GM18858 (cell line): ENCODE results near the gene PDE4B.
"Not testable (repeated sequence)": the region's sequence is repeated elsewhere in the genome, so short reads cannot be mapped to it uniquely, and the experiment has no call there.

Experiments used
- ATAC-seq: cut with Tn5 transposase; IDR thresholded peaks from one replicate; pipeline ENCODE4 v1.9.1; 2021; ENCODE audit not compliant: unreplicated experiment

PDE4B gene

DNA sequence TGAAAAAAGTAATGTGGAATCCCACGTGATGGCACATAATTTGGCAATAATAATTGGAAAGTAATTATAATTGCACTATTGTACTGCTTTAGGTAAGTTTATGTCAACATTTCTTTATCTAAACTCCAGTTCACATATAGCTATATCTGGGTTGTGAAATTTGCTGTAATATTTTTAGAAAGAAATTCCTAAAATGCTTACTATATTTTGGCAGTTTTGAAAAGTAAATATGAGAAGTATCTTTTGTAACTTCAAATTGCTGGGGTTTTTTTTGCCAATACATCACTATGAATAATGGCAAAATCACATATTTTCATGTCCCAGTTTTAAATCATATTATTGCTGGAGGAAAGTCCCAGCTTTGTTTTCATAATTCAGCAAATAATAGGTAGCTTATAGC lies 197.5 kb downstream of the PDE4B start:
- no peak for ATAC-seq

DNA sequence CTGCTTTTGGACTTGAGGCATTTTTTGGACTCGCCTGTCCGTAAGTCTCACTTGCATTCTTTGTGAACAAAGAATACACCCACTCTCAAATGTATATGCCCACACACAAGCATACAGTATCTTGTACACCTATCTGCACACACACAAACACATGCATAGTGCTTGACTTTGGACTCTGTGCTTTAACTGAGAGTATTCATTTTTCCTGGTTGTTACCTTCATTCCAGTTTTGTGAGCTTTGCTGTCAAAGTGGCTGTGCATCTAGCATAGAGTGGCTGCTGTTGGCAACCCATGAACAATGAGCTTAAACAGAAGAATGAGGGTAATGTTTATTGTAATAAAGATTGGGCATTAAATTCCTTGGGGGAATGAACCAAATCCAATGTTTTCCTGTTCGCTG lies 199.0 kb downstream of the PDE4B start:
- ATAC-seq: no peak

DNA sequence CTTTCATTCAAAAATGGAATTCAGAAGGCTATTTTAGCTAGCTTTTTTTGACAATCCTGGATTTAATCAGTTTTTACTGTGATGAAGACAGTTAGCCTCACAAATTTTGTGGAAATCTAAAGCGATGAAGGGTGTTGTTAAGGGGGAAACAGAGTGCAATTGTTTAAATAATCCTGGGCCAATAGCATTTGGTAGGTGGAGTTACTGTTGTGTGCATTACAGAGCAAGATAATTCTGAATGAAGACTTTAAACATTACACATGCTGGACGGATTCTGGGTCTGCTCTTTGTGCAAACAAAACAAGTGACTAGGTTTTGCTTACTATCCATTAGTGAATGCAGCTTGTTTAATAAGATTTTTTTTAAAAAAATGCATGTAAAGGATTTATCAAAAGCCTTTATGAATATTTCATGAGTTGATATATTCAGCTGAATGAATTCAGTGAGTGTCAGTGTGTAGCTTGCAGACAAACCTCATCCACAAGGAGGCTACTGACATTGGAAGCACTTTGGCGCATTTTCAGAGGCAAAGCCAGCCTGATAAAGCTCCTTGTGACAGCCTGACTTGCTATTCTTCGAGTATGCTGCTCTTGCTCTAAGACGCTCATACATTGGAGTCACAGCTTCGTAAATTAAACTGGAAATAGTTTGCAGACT lies 199.6 kb downstream of the PDE4B start:
- ATAC-seq: no peak

DNA sequence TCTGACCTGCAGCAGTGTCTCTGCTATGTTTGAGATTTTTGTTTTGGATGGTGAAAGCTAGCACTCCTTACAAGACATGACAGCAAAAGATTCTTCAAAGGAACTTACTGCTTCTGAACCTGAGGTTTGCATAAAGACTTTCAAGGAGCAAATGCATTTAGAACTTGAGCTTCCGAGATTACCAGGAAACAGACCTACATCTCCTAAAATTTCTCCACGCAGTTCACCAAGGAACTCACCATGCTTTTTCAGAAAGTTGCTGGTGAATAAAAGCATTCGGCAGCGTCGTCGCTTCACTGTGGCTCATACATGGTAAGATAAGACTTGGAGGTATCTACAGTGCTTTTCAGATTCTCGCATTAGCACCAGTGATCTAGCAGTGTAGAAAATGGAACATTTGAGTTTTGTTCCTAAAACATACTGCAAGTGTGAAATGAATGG lies 200.2 kb downstream of the PDE4B start:
- ATAC-seq: no peak

DNA sequence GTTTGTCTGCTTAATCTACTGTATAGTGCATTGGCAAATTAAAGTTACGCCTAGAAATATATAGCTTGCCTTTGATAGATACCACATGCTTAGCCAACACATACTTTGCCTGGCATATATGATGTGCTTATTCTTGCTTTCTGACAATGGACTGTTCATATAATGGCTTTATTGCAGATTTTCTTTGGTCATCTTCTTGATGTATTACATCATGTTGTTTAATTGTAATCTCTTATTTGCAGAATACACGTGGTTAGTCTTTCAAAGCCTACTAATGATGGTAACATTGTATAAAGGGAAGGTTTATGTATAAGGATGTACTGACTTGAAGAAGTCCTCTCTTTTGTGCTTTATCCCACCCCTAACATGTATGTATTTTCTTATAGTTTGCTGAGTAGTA lies 201.5 kb downstream of the PDE4B start:
- no peak for ATAC-seq

DNA sequence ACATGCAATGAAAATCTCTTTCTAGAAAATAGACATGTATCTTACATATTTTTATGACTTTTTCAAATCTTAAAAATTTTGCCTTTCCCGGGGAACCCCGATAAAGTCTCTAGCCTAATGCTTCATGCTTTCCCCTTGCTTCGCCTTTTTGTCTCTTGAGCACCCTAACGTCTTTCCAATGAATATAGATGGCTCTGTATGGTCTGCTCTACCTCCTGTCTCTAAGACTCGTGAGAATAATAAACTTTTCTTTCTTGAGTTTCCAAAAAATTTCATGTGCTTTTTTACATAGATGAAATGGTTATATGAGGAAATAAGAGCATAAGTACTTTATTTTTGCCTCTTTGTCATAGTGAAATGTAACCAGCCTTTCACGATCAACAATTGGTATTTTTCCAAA lies 202.6 kb downstream of the PDE4B start:
- no peak for ATAC-seq

DNA sequence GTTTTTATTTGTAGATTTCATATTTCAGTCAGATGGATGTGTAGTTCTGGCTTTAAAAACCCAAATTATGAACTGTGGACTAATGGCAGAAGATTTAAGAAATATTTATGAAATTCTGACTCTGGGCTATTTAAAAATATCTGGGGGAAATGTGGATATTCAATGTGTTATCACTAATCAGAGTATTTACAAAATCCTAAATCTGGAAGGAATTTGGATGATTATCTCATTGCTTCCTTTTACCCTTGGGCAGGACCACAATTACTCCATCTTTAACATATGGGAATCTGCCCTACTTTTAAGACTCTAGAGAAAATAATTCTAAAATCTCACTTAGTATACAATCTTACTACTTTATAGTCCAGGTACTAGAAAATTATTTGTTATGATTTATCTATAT lies 203.2 kb downstream of the PDE4B start:
- no peak for ATAC-seq

DNA sequence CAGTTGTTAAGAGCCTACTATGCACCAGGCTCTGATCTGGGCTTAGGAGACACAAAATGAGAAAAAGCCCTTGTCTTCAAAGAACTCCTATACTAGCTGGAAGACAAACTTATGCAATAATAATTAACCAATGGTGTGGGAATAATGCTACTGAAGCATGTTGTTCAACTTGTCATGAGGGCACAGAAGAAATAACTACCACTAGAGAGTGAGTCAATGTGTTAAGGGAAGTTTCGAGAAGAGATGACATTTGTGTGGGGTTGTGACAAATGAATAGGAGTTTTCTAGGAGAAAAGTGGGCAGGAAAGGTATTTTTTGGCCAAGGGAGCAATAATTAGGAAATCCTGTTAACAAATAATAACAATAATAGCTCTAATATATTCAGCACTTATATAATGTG lies 205.0 kb downstream of the PDE4B start:
- no peak for ATAC-seq

DNA sequence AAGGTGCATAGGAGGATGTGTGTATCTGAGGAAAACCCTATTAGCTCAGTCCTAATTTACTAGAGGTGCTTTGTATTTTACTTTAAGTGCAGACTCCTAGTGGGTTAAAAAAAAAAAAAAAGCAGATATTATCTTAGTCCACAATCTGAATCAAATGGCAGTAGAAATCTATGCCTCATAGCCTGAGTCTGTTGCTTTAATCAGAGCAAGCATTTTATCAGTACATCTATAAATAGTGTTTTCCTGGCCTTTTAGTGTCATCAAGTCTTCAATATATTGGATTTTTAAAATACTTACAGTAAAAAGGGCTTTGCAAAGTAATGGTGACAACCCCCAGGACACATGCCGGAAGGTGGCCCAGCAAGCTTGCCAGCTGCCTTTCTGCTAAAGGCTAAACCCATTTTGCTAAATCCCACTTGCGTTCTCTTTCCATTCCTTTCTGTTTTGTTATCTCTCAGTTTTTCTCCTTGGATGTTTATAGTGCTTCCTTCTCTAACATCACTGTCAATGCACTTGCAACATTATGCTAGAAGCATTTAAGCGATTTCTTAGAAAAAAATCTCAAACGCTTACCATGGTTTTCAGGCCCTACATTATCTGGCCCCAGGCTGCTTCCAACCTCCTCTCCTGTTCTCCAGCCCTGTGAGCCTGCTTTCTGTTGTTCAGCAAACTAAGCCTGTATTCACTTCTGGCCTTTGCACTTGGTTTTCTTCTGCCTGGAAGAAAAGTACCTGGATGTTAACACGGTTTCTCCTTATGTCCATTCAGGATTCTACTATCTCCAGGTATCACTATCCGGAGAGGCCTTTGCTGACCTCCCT lies 206.3 kb downstream of the PDE4B start:
- ATAC-seq: no peak

DNA sequence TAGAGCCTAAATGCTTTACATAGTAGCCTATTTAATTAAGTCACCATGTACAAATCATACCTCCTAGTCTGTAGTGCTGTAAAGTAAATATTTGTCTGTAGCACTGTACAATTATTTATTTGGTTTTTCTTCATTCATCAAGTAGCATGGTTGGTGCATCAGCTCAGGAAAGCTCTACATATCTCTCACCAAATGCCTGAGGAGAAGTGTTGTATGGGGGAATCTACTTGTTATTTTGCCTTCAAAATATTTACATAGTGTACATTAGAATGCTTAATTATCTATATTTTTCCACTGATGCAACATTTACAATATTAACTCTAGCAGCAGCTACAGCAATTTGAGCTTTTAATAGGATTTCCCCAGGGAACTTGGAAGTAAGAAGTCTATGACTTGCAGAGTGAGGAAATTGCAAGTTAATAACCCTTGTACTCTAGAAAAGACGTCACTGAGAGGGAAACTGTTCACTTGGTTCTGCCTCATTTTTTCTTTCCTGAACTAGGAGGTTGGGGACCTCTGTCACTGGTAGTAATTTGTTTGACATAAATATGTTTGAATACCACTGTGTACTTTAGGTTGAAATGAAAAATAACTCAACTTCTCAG lies 207.4 kb downstream of the PDE4B start:
- no peak for ATAC-seq

DNA sequence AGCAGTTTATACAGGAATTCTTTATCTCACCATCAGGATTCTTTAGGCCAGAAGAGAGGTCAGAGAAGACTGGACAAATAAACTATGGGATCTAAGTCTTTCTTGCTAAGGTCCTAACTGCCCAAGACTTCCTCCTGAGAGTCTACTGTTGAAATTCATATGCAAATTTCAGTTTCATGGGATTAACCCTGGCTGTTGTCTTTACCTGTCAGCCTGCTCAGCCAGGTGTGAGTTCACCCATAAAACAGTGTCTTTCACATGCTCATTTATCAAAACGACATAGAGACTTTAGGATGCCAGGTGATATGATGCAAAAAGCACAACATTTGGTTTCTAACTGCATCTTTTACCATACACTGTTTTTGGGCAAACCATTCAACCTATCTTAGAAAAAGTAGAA lies 211.0 kb downstream of the PDE4B start:
- ATAC-seq: no peak

DNA sequence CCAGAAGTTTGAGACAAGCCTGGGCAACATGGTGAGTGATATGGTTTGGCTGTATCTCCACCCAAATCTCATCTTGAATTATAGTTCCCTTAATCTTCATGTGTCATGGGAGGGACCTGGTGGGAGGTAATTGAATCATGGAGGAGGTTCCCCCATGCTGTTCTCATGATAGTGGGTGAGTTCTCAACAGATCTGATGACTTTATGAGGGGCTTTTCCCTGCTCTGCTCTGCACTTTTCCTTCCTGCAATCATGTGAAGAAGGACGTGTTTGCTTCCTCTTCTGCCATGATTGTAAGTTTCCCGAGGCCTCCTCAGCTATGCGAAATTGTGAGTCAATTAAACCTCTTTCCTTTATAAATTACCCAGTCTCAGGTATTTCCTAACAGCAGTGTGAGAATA lies 213.8 kb downstream of the PDE4B start:
- not testable (repeated sequence) for ATAC-seq

DNA sequence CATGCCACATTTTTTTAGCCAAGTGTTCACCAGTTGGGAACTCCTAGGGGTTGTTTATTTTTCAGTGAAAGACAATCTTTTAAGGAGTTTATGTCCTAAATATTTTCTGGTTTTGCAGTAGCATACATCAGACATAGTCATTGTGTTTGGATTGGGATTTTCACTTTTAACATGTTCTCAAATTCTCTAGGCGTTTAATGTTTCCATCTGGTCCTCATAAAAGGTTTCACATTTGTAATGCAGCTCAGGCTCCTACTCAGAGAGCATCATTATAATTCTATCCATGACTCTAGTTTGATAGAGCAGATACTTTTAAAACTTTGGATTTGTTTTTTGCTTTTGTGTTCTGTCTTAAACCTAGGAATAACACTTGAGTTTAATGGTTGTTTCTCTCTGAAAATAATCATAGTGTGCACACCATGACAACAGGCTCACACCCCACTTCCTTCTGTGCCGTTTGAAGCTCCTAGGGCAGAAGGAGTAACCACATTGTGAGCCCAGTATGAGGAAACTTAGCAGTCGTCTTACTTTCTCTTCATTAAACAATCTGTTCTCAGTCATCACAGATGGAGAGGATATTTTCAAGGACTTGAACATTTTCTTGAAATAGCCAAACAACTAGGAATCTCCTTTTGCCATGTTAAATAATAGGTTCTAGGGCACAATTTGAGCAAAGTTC lies 219.6 kb downstream of the PDE4B start:
- ATAC-seq: no peak

DNA sequence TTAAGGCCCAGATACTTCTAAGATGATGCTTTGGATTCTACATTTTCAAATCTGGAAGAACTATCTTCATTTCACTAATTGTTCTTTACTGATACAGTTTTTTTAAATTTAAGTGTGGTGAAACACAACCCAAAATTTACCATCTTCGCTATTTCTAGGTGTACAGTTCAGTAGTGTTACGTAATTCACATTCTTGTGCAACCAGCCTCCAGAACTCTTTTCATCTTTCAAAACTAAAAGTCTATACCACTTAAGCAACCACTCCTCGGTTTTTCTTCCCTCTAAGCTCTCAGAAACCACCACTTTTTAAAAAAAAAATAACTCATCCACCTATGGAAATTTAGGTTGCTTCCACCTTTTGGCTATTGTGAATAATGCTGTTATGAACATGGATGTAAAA lies 220.7 kb downstream of the PDE4B start:
- ATAC-seq: no peak

DNA sequence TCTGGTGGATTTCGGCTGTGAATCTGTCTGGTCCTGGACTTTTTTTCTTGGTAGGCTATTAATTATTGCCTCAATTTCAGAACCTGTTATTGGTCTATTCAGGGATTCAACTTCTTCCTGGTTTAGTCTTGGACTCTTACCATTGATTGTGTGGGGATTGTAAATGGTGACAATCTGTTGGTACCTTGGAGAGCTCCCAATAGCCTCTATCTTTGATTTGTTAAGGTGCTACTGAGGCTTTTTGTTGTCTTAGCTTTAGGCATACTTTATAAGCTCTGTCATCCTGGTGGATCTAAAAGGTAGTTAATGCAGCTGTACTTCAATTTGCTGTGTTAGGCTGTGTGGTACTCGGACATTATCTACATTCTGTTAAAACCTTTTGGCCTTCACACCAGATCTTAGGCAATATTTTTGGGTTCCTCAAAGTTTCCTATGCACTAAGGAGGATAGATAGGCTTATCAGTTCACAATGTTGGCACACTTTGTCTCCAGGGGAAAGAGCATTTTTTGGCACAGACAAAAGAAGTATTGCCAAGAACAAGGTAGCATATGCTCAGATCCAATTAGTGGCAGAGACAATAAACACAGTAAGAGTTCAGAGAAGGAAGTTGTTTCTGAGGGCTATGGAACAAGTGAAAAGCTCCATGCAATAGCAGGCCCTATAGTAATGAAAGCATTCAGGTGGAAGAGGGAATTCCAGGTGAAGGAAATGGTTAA lies 230.4 kb downstream of the PDE4B start:
- ATAC-seq: no peak

DNA sequence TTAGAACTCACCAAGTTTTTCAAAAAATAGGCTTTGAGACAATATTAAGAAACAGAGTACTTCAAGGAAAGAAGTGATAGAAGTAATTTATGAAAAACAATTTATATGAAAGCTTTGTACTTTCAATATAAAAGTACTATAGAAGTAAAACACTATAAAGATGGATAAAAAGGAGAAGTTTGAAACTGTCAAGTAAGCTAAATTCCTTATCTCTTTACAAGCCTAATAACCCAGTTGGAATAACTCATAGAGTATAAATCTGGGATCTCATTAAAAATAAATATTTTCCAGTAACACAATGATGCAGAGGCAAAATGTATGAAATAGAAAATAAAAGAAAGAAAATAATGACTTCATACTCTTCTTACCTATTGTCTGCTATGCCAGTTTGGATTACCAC lies 232.5 kb downstream of the PDE4B start:
- no peak for ATAC-seq

DNA sequence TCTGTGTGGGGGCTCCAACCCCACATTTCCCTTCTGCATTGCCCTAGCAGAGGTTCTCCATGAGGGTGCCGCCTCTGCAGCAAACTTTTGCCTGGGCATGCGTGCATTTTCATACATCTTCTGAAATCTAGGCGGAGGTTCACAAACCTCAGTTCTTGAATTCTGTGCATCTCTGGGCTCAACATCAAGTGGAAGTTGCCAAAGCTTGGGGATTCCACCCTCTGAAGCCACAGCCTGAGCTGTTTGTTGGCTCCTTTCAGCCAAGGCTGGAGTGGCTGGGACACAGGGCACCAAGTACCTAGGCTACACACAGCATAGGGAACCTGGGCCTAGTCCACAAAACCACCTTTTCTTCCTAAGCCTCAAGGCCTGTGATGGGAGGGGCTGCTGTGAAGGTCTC lies 235.3 kb downstream of the PDE4B start:
- no peak for ATAC-seq

DNA sequence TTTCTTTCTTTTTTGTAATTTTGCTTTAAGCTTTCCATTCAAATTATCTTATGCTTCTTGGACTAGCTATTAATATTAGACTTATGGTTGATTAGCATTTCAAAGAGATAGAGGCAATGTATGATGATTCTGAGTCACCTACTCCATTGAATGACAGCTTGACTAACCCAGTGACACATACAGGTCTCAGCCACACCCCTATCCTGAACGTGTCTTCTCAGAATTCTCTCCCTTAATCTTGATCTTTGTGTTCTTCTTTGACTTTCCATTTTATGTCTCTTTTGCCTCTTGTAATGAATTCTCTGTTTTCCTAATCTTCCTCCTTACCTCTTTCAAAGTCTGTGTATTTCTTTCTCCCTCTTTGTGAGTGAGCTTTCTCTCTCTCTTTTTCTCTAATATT lies 241.1 kb downstream of the PDE4B start:
- ATAC-seq: no peak

DNA sequence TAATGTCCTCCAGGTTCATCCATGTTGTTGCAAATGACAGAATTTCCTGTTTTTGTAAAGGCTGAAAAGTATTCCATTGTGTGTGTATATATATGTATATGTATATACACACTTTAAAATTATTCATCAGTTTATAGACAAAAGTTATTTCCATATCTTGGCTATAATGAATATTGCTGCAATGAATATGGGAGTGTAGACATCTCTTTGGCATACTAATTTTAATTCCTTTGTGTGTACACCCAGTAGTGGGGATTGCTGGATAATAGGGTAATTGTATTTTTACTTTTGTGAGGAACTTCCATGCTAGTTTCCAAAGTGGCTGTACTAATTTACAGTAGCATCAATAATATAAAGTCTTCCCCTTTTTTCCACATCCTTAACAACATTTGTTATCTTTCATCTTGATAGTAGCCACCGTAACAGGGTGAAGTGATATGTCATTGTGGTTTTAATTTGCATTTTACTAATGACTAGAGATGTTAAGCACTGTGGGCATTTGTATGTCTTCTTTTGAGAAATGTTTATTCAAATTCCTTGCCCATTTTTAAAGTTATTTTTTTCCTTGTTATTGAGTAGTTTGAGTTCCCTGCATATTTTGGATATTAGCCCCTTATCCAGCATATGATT lies 243.0 kb downstream of the PDE4B start:
- ATAC-seq: no peak

DNA sequence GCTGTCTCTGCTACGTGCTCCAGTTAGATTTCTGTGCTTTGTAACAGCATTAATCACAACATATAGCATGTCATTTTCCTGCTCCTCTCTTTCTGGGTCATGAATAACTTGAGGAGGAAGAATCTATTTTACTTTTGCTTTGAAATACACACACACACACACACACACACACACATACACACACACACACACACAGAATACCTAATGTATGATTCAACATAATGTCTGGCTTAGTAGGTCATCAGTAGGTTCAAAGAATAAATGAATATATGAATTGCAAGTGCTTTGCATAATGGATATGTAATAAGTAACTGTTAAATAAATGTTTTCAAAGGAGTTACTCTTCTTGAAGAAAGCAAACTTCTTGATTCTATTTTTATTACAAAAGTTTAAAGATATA lies 249.0 kb downstream of the PDE4B start:
- ATAC-seq: no peak

DNA sequence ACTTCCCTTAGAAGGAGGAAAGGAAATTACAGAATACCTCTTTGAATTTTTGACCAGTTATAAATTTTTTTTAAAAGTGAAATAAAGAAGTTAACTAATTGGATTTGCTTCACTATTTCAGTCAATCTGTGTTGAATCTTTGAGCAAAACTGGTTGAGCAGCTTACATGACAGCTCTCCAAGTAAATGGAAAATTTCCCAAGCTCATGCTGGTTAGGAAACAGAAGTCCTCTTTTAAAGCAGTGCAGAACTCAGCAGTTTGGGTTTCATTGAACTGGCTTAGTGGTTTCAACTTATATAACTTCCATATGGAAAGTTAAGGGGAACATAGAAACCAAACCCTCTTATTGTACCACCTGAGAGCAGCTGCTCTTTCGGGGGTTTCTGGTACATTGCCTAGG lies 250.5 kb downstream of the PDE4B start:
- no peak for ATAC-seq
